Thyroid gland (tissue), 4 donors: ENCODE data around the gene ANKDD1B. TPM values are rescaled to one million over a fixed set of nuclear protein-coding genes. Genes with fewer than 3 reads are reported as not detected.

Experiments used
- DNase-seq, 2 donors: peaks; one replicate each; pipeline ENCODE4 v3.0.0-alpha.2; 2019
- H3K27ac ChIP-seq, 3 donors: fragments of 200-600 bp; sonication (generic); 1 replicate in 2 of 3; 2 replicates in 1 of 3; pipeline ENCODE4 v1.5.1; 2016 to 2019; ENCODE audit warnings: mild to moderate bottlenecking in 1 of 3, moderate library complexity in 1 of 3
- H3K27me3 ChIP-seq: fragments of 200-600 bp; sonication (generic); one replicate; pipeline ENCODE4 v1.5.1; 2019
- H3K36me3 ChIP-seq, 2 donors: fragments of 200-600 bp; sonication (generic); one replicate each; pipeline ENCODE4 v1.5.1; 2016 to 2019
- H3K4me1 ChIP-seq, 2 donors: fragments of 200-600 bp; sonication (generic); one replicate each; pipeline ENCODE4 v1.5.1; 2017 to 2019
- H3K4me3 ChIP-seq, 3 donors: fragments of 200-600 bp; sonication (generic); replicated peaks in 1 of 3; 1 replicate in 2 of 3; 2 replicates in 1 of 3; pipeline ENCODE4 v1.5.1; 2016; ENCODE audit warnings: mild to moderate bottlenecking in 1 of 3
- H3K9me3 ChIP-seq: fragments of 200-600 bp; sonication (generic); one replicate; pipeline ENCODE4 v1.5.1; 2017
- POLR2A ChIP-seq, 2 donors: fragments of 450-650 bp; IDR thresholded peaks; one replicate each; pipeline ENCODE4 v1.6.1; 2017; ENCODE audit warnings: antibody characterized with exemption in 2 of 2, mild to moderate bottlenecking in 2 of 2, moderate library complexity in 1 of 2
- WGBS, 2 donors: methylation state at CpG; one replicate each; pipeline ENCODE4 v1.1.5; 2017; 5-methylcytosine and 5-hydroxymethylcytosine counted together
- intact Hi-C: fragments of 100-400 bp; cut with DNase I; formaldehyde crosslinking; loops from one replicate; pipeline ENCODE4 v1.15.1; 2023
- total RNA-seq, 4 donors: library from RNA; depleted of rRNA; stranded (reverse); fragments of >200 nt; gene quantifications; one replicate each; pipeline ENCODE4 v1.2.3, GENCODE V29; 2016
- TF ChIP-seq, protein P1 (sequence below), 6 experiments: fragments of 200-600 bp in 3 of 6; fragments of 450-650 bp in 3 of 6; sonication (generic) in 3 of 6; IDR thresholded peaks; one replicate each; pipeline ENCODE4 v1.5.1; 2016 to 2019; ENCODE audit warnings: antibody characterized with exemption in 6 of 6, mild to moderate bottlenecking in 2 of 6, inconsistent platforms in 1 of 6, moderate library complexity in 1 of 6

ANKDD1B gene
- total RNA-seq, 4 donors from 2014 or later, result 1.1 to 1.7 TPM; not detected in 2

- no peaks in the 10 kb centered on the region for H3K9me3 ChIP-seq
- H3K4me1 ChIP-seq, result peaks cover 5 to 18% of the 10 kb centered on the region in 2 donors
- no peak overlapping the region for H3K27ac ChIP-seq
- DNase-seq, result peak; percentile 22 to 42
- no peaks in the 10 kb centered on the region for H3K36me3 ChIP-seq
- WGBS, 2 donors, result 48 to 54% methylated on average over 3 of the region's 3 CpGs
- TF ChIP-seq, protein P1, sequence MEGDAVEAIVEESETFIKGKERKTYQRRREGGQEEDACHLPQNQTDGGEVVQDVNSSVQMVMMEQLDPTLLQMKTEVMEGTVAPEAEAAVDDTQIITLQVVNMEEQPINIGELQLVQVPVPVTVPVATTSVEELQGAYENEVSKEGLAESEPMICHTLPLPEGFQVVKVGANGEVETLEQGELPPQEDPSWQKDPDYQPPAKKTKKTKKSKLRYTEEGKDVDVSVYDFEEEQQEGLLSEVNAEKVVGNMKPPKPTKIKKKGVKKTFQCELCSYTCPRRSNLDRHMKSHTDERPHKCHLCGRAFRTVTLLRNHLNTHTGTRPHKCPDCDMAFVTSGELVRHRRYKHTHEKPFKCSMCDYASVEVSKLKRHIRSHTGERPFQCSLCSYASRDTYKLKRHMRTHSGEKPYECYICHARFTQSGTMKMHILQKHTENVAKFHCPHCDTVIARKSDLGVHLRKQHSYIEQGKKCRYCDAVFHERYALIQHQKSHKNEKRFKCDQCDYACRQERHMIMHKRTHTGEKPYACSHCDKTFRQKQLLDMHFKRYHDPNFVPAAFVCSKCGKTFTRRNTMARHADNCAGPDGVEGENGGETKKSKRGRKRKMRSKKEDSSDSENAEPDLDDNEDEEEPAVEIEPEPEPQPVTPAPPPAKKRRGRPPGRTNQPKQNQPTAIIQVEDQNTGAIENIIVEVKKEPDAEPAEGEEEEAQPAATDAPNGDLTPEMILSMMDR (IDR thresholded peaks at IDR 0.05), result no peak
- no peak for TF ChIP-seq POLR2A (IDR thresholded peaks at IDR 0.05)
- no peak overlapping the region for H3K4me3 ChIP-seq
- intact Hi-C loops, result no loop called here
- H3K27me3 ChIP-seq, result no peaks in the 10 kb centered on the region
Observed at GRCh38 chr5:75670577-75670976, 59.3 kb downstream of the ANKDD1B start.

DNA sequence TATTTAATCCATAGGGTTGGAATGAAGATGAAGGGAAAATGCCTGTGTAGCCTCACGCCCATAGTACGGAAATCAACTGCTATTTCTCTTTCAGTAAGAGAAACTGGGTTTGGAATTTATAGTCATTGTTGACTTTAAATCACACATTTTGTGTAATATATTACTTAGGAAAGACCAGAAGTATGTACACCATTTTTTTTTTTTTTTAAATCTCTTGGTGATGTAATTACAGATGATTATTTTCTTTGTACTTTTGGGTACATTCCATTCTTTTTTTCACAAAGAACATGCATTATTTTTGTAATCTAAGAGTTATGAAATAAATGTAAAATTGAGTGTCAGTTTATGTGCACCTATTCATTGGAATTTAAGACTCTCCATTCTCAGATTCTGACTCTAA is 60.3 kb downstream of the ANKDD1B start:
- Histone ChIP-seq H3K9me3 (no peaks in the 10 kb centered on the region), H3K27me3 (no peaks in the 10 kb centered on the region), H3K4me3 (no peak overlapping the region), H3K4me1 (peaks cover 4 to 18% of the 10 kb centered on the region in 2 donors), H3K36me3 (no peaks in the 10 kb centered on the region), H3K27ac (no peak overlapping the region)
- WGBS, 2 donors, result 47 to 71% methylated on average over 2 of the region's 2 CpGs
- intact Hi-C loops, result no loop called here
- TF ChIP-seq POLR2A (IDR thresholded peaks at IDR 0.05), result no peak
- TF ChIP-seq, protein P1 (IDR thresholded peaks at IDR 0.05), result no peak
- DNase-seq, result no peak

DNA sequence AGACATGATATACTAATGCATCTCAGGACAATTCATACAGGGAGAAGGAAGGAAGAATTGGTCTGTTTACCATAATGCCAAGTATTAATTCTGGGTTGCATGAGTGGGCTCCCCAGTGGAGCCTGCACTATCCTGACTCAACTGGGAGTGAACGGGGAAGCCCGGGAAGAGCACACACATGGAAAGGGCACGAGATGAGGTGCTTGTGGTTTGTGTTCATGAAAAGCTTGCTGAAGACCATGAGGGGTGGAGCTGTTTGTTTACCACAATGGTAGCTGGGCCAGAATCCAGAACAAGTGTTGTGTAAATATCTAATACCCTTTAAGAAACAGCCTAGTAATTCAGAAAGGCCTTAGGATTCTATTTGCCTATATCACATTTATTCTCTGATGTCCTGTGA is 61.4 kb downstream of the ANKDD1B start:
- Histone ChIP-seq H3K4me3 (no peak overlapping the region), H3K4me1 (peaks cover 4 to 18% of the 10 kb centered on the region in 2 donors), H3K27me3 (no peaks in the 10 kb centered on the region), H3K27ac (peak overlapping the region in 1 of 3 donors; percentile 8), H3K9me3 (no peaks in the 10 kb centered on the region), H3K36me3 (no peaks in the 10 kb centered on the region)
- DNase-seq, result no peak
- TF ChIP-seq, protein P1 (IDR thresholded peaks at IDR 0.05), result no peak
- no peak for TF ChIP-seq POLR2A (IDR thresholded peaks at IDR 0.05)
- intact Hi-C loops, result no loop called here
- WGBS, 2 donors, result 96 to 97% methylated on average over 3 of the region's 3 CpGs

GRCh38 chr5:75675783-75676182 is 64.5 kb downstream of the ANKDD1B start:
- Histone ChIP-seq H3K27ac (no peak overlapping the region), H3K4me1 (peaks cover 0 to under 1% of the 10 kb centered on the region in 2 donors), H3K27me3 (no peaks in the 10 kb centered on the region), H3K9me3 (no peaks in the 10 kb centered on the region), H3K4me3 (no peak overlapping the region), H3K36me3 (no peaks in the 10 kb centered on the region)
- WGBS, 2 donors, result 98 to 100% methylated on average over 1 of the region's 1 CpG
- TF ChIP-seq POLR2A (IDR thresholded peaks at IDR 0.05), result no peak
- TF ChIP-seq, protein P1 (IDR thresholded peaks at IDR 0.05), result no peak
- DNase-seq, result no peak
- intact Hi-C loops, result no loop called here

DNA sequence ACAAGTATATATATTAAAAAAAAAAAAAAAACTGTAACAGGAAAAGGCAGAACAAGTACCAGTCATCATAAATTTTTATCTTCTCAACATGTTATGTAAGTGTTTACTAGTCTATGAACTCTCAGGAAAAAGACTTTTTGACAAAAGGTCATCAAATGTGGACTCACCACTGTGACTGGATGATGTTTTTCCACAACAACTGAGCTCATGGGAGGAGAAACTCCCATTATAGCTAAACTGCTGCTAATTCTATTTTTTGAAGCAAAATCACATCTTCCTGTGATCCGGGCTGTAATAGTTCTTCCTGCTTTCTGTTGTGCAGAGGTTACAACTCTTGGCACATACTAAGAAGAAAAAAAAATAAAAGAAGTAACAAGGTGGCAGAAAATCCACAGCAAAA is 66.4 kb downstream of the ANKDD1B start:
- Histone ChIP-seq H3K27me3 (no peaks in the 10 kb centered on the region), H3K27ac (no peak overlapping the region), H3K9me3 (no peaks in the 10 kb centered on the region), H3K4me1 (peaks cover 0 to 4% of the 10 kb centered on the region in 2 donors), H3K4me3 (no peak overlapping the region), H3K36me3 (no peaks in the 10 kb centered on the region)
- TF ChIP-seq POLR2A (IDR thresholded peaks at IDR 0.05), result no peak
- TF ChIP-seq, protein P1 (IDR thresholded peaks at IDR 0.05), result no peak
- WGBS, 2 donors, result 55 to 61% methylated on average over 1 of the region's 1 CpG
- DNase-seq, result no peak
- intact Hi-C loops, result no loop called here
